GM12873 (cell line): Measurements from ENCODE around the gene PCBD1.

Experiments
- CTCF ChIP-seq: IDR thresholded peaks from 2 replicates; pipeline ENCODE4 v1.5.1; 2012; ENCODE audit warnings: low read depth, mild to moderate bottlenecking, moderate library complexity, low read length, control low read depth; ENCODE audit not compliant: insufficient read depth; ENCODE audit errors: missing control alignments

PCBD1 gene

DNA sequence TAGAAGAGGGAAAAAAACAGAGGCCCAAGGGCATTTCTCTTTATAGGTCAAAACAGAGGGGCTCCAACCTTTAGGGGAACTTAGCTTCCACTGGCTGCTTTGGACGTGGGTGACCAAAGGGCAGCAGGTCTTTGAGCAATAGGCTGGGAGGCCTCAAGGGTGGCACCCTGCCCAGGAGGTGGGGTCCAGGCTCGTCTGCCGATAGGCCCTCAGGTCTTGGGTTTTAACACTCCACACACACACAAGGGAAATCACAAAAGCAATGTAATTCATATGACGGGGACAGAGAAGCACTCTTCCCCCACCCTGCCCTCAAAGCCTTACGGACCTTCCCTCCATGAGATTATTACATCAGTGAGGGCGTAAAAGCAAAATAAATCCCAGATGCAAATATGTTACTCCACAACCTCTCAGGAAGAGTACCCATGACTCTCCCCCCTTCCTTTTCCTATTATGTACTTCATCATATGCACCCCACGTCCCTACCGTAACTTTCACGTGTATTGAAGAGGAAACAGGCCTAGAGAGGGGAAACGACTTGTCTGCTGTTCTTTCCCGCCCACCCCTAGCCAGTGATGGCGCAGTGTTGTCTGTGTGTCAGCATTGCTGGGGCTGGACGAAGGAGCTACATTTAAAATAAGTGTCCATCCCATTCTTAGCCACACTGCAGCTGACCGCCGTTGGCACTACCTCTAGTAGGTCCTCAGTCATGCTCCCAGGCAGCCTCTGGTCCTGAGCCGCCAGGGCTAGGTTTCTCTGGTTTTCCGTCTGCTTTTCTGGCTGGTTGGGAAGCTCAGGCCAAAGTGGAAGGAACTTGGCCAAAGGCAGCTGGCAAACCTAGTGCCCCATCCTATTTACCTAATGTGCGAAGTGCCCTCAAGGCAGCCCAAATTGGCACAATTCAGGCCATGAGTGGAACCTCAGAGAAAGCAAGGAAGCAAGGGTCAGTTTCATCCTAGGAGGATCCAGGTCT, 2.1 kb downstream of the PCBD1 start:
- TF ChIP-seq CTCF, result no peak

DNA sequence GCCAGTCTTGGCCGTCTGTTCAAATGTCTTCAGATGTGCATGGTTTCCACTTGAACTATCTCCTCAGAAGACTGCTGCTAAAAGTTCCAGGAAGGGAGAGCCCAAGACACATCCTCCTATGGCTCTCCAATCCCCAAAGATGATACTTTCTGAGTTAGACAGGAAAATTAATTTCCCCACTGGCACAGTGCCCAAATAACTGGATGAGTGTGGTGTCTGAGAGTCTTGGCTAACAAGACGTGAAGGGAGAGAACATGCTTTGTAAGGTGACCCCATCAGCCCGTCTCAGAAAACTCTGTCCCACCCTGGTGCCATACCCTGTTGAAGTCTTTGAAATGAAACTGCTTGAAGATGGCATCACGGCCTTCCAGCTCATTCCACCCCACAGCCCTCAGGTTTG, 2.9 kb downstream of the PCBD1 start:
- no peak for TF ChIP-seq CTCF

GRCh38 chr10:70884741-70885140, 3.6 kb downstream of the PCBD1 start:
- TF ChIP-seq CTCF, result no peak

GRCh38 chr10:70880077-70880534, 8.3 kb downstream of the PCBD1 start:
- peak; percentile 94 for TF ChIP-seq CTCF

- TF ChIP-seq CTCF, result no peak
Observed at GRCh38 chr10:70879207-70879606, 9.2 kb downstream of the PCBD1 start.

- TF ChIP-seq CTCF, result no peak
Observed at GRCh38 chr10:70874061-70874460, 14.3 kb downstream of the PCBD1 start.

- TF ChIP-seq CTCF, result no peak
Observed at GRCh38 chr10:70872291-70872690, 16.1 kb downstream of the PCBD1 start.
